HG03439 (cell line): Measurements from ENCODE around the gene ANAPC2.

Experiments used
- ATAC-seq: cut with Tn5 transposase; IDR thresholded peaks from one replicate; pipeline ENCODE4 v1.9.1; 2021; ENCODE audit warnings: mild to moderate bottlenecking, moderate library complexity; ENCODE audit not compliant: unreplicated experiment

The ANAPC2 gene

DNA sequence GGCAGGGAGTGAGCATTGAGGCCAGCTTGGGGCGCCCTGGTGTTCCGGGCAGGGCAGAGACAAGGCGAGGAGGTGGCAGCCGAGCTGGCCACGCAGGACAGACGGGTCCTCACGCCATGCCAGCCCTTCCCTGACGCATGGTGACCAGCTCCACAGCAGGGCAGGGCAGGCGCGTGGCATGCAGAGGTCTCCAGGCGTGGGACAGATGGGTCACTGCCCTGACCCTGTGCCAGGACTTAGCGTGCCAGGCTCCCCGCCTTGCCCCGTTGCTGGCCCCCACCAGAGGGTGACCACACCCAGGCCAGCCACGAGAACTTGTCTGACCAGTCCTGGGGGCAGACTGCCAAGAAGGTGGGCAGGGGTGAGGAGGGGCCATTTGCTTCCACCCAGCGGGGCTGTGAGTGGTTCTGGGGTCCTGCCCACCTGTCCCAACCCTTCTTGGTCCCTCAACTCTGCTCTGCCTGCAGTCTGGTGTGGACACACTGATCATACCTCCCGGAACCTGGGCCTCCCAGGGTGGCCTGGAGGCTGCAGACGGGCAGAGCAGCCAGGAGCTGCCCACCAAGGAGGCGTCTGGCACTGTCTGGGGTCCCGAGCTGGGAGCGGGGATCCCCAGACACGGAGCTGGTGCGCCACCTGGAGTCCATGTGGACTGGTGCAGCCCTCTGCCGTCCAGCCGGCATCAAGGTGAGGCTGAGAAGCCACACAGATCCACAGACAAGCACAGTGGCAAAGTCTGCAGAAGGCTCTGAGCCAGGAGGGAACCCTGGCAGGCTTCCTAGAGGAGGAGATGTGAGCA, 38.9 kb upstream of the ANAPC2 start, which contains the start of gene RNF224:
Gene RNF224, plus strand, starts transcription at position 449 of the 799 bp plus-strand sequence. CDS start 834 bp downstream, outside the sequence.
- no peak for ATAC-seq

DNA sequence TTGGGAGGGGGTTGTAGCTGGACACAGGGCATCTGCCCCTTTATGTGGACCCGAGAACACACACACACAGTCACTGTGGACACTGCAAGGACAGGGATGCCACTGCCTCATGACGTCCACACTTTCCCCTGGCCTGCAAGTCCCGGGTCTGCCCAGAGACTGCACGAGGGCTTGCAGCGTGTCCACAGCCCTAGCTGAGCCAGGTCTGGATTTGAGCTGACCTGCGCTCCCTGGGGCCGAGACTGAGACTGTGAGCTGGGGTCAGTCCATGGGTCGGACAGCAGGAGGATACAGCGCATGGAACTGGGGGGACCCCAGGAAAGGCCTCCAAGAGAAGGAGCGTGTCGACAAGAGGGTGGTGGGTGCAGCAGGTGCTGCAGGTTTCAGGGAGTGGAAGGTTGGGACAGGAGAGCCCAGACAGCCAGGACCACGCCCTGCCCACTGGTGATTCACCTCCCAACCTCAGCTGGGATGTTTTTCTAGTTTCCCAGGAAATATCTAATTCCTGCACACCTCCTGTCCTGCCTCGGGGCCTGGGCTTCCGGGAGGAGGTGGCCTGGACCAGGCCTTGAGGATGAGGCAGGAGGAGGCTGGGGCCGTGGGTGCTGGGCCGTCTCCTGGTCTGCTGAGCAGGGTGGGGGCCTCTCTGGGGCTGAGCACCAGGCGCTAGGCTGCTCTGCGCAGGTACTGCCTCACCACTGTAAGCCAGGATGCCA, 38.1 kb upstream of the ANAPC2 start:
- no peak for ATAC-seq

- no peak for ATAC-seq
Measured at GRCh38 chr9:137225699-137226331, 37.5 kb upstream of the ANAPC2 start.

DNA sequence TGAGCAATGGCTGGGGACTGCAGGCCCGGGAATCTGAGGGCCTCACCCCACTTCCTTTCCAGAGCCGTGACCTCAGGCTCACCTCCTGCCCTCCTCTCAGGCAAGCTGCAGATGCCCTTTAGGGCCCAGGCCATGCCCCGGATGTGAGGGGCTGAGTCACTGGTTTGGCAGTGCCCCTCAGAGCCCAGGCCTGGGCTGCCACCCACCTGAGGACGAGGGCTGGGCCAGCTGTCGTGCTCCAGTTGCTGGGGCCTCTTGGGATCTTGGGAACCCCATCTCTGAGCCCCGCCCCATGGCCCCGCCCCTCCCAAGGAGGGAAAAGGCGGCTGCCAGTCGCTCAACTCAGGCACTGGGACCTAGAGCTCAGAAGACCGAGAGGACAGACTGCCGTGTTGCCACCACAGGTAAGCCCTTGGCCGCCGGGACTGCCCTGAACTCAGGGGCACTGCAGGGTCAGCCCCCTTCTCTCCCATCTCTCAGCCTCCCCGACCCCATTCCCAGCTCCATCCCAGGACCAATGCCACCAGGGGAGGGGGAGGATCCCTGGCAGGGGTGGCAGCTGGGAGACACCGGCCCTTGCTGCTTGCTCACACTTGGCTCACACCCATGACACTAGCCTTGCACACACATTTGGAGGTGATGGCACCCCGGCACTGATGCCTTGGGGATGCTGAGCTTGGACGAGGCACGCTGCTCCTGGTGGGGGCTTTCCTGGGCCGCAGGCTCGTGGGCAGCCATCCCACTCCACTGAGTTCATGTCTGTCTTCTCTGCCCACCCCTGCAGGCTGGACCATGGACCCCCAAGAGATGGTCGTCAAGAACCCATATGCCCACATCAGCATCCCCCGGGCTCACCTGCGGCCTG, 36.7 kb upstream of the ANAPC2 start, which contains the start of gene CYSRT1:
Gene CYSRT1, plus strand, starts transcription at position 345 of the 865 bp plus-strand sequence. Its CDS starts 448 bp downstream, at position 793.
- no peak for ATAC-seq

DNA sequence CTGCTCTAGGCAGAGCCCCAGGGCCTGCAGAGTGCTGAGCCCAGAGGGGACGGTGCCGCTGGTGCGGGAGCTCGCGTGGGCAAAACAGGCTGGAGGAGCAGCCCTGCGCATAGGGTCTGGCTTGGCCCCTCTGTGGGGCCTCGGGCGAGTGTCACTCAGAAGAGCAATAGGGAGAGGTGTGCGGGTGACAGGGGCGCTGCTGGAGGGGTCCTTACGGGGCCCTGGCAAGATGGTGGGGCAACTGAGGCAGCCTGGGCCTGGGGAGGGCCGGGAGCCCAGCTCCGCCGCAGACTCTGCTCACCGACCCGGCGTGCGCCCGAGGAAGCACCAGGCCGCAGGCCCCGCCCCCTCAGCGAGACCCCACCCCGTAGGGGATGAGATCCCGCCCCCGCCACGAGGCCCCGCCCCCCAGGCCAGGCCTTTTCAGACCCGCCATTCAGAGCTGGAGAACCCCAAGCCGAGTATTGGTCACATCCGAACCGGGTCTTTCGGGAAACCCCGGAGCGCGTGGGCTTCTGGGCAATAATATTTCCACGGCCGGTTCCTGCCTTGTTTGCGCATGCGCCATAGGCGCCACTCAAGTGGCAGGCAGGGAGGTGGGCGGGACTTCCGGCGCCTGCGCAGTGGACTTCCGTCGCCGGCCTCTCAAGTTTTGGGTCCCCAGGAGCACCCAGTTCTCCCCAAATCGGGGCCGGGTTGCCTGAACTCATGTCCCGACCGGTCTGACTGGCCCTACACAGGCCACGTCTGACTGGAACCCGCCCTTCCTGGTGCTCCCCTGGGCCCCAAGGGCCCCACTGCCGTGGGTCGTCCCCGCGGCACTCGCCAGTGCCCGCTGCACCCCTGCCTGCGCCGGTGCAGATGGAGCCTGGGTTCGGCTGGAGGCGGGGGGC, 35.0 kb upstream of the ANAPC2 start:
- peak; percentile 76 for ATAC-seq

GRCh38 chr9:137222190-137223077, 34.1 kb upstream of the ANAPC2 start, which contains the start of gene RNF208:
Gene RNF208, minus strand, starts transcription at chr9:137222240. Its CDS starts 1,028 bp downstream, at chr9:137221212.
- peak; percentile 11 for ATAC-seq

GRCh38 chr9:137221506-137222111, 33.2 kb upstream of the ANAPC2 start:
- no peak for ATAC-seq

GRCh38 chr9:137221095-137221505, 32.7 kb upstream of the ANAPC2 start:
- ATAC-seq: no peak

DNA sequence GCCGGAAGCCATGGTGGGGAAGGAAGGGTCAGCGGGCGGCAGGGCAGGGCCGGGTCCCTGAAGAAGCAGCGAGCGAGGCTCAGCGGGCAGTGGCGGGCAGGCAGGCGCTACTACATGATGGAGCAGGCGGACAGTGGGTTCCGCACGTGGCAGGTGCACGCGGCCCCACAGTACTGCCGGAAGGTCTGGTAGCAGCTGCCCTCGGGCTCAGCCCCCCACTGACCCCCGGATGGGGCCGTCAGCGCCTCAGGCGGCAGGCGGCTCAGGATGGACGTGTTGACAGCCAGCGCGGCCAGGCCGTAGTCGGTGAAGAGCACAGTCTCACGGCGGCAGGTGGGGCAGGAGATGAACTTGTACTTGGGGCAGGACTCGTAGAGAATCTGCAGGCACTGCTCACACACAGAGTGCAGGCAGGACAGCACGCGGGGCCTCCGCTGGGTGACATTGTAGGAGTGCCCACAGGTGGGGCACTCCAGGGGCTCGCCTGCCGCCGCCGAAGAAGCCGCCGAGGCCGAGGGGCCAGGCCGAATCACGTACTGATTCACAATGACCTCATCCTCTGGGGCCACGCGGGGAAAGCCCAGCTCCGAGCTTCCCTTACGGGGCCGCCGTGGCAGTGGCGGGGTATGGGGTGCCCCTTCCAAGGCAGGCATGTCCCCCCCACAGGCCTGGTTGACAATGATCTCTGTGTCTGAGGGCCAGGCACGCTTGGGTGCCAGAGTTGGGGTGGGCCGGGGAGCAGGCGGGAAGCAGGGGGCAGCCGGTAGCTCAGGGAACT, 32.1 kb upstream of the ANAPC2 start:
- no peak for ATAC-seq

GRCh38 chr9:137219757-137220316, 31.5 kb upstream of the ANAPC2 start:
- no peak for ATAC-seq

- no peak for ATAC-seq
Measured at GRCh38 chr9:137218754-137219271, 30.5 kb upstream of the ANAPC2 start.

GRCh38 chr9:137218212-137218753, 29.9 kb upstream of the ANAPC2 start:
- no peak for ATAC-seq

DNA sequence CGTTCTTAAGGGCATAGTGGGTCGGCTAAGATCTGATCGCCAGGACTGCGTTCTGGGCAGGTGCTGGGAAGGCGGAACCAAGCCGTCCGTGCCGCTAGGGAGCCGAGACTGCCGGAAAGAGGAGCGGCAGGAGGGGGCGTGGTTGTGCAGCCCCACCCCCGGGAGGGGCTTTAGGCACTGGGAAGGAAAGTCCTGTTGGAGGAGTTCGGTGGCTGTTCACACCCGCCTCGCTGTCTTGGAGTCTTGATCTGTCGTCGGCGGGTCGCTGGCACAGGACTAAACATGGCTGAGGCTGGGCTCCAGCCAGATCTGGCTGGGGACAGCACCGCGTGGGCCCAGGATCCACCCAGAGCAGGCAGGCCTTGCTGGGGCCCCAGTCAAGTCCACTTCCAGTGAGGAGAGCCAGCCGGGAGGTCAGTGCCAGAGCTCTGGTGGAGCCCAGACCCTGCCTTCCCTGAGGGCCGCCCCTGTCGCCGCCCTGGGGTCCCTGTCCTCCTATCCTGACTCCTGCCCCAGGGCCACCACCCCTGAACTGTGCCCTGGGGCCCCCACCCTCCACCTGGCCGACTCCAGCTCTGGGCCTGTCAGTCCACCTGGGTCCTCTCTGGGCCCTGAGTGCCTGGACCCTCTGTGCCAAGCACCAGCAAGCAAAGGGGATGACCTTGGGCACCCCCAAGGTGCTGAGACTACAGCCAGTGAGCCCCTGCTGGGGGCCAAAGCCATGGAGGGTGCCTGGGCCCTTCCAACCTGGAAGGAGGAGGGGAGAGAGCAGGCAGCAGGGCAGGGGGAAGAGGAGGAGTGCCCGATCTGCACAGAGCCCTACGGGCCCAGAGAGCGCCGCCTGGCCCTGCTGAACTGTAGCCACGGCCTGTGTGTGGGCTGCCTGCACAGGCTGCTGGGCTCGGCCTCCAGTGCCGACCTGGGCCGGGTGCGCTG, 29.2 kb upstream of the ANAPC2 start:
- no peak for ATAC-seq

- ATAC-seq: no peak
Measured at GRCh38 chr9:137216188-137216965, 28.0 kb upstream of the ANAPC2 start.
